Measurements from ENCODE around the gene PTX4.

Gene PTX4

GRCh38 chr16:1435921-1436697 lies 52.6 kb downstream of the PTX4 start:
- Histone ChIP-seq H3K4me1 (ENCODE audit: control insufficient read depth in 2 of 2, insufficient read depth in 2 of 2, low read length in 2 of 2) (no peaks in the 10 kb centered on the region), H3K9me3 (ENCODE audit: control insufficient read depth in 2 of 2, low read length in 2 of 2) (no peaks in the 10 kb centered on the region), H3K9ac (ENCODE audit: low read depth in 1 of 2, low read length in 2 of 2) (no peak overlapping the region), H3K27ac (ENCODE audit: low read depth in 2 of 2, low read length in 2 of 2) (no peak overlapping the region), H3K36me3 (ENCODE audit: control insufficient read depth in 2 of 2, insufficient read depth in 2 of 2, low read length in 2 of 2) (no peaks in the 10 kb centered on the region), H3K27me3 (ENCODE audit: control insufficient read depth in 2 of 2, insufficient read depth in 2 of 2, low read length in 2 of 2) (no peaks in the 10 kb centered on the region), H3K4me3 (ENCODE audit: low read length in 2 of 2) (no peak overlapping the region)
